NCI-H2029 treated with DMSO at 0.1 percent for 48 hours (cell line): Measurements from ENCODE around the gene ADARB1.

Experiments used
- DNase-seq: peaks from one replicate; lab custom pipeline; 2025; lab: John Stamatoyannopoulos, UW

Gene ADARB1

DNA sequence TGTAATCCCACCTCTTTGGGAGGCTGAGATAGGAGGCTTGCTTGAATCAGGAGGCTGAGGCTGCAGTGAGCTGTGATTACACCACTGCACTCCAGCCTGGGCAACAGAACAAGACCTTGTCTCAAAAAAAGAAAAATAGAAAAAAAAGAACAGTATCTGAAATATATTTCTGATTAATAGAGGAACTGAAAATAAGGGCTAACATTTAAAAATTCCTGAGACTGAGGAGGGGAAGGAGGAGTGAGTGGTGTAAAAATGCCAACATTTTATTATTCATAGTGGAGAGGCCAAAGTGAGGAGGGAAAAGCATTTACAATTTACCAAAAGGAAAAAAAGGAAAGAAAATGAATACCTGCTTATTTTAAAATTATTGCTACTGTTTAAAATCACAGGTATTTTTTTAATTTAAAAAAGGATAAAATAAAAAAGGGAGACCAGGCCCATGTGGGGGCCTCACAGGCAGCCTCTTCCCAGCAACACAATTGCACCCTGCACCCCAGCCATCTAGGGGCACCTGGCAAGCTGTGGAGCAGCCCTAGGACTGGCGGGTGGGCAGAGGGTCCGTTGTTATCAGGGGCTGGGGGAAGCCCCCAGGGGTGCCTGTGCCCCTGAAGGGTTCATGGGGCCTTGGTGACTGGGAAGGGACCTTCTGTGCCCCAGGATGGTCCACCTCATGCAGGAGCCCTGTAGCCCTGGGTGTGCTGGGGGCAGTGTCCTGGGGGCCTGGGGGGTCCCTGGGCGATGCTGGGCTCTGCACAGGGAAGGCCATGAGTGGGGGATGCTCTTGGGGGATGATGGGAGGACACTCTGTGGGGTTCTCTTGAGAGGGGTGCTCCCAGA, 34.8 kb upstream of the ADARB1 start:
- no peak for DNase-seq

DNA sequence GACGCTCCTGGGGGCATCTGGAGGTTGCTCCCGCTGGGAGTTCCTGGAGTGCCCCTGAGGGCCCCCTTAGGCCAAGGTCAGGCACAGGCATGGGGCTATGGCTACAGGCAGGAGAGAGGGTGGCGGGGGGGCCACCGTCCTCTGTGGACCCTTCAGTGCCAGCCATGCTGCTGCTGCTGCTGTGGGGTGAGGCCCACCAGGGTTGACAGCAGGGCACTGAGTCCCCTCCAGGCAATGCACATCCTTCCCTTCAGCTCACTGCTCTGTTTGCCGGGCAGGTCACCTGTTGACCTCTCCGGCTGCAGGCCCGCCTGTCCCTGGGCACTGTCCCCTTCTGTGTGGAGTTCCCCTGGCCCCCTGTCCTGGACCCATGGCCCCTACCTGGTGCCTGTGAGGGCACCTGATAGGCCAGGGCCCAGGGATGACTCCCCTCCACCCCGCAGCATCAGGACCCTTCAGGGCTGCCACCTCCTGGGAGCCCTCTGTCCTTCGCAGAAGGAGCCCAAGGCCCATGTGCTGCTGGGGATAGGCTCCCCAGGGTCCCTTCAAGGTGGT, 34.1 kb upstream of the ADARB1 start:
- no peak for DNase-seq

DNA sequence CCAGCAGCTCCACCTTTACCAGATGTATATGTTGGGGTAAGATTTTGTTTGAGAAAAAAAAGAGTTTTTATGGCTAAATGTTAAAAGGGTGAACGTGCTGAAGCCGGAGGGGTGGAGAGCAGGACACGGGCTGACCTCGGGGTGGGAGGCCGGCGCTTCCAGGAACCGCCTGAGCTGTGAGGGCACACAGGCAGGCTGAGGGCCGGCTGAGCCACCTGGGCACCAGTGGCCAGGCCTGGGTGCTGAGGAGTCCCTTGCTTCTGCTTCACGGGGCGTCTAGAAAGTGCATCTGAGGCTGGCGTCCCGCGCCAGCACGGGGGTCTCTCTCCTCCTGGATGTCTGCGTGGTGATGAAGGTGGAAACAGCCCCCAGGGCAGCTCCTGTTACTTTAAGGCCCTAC, 33.6 kb upstream of the ADARB1 start:
- no peak for DNase-seq

DNA sequence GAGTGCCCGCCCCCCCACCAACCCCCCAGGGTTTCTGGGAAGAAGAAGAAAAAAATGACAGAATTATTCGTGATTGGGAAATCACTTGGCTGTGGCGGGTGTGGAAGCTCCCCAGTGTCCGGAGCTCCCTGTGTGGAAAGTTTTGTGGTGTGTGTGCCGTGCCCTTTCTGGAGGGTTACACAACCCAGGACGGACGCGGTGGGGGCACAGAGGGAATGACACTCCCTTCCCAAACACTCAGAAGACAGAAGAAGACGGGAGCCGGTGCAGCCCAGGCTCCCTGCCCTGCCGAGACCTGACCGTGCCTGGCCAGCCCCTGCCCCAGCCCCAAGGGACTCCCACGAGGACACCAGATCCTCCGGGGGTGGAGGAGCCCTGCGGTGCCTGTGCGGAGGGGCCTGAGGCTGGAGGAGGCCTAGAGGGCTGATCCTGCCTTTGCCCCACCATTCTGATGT, 33.0 kb upstream of the ADARB1 start:
- no peak for DNase-seq

DNA sequence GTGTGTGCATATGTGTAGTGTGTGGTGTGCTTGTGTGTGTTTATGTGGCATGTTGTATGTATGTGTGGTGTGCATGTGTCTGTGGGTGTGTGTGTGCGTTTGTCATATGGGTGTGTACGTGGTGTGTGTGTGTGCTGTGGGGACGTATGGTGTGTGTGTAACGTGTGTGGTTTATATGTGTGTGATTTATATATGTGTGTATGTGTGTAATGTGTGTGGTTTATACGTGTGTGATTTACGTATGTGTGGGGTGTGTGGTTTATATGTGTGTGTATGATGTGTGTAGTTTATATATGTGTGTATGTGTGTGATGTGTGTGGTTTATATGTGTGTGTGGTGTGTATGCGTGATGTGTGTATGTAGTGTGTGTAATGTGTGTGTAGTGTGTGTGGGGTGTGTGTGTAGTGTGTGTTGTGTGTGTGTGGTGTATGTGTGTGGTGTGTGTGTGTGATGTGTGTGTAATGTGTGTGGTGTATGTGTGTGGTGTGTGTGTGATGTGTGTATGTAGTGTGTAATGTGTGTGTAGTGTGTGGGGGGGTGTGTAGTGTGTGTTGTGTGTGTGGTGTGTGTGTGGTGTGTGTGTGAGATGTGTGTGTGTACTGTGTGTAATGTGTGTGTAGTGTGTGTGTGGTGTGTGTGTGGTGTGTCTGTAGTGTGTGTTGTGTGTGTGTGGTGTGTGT, 32.3 kb upstream of the ADARB1 start:
- DNase-seq: no peak

DNA sequence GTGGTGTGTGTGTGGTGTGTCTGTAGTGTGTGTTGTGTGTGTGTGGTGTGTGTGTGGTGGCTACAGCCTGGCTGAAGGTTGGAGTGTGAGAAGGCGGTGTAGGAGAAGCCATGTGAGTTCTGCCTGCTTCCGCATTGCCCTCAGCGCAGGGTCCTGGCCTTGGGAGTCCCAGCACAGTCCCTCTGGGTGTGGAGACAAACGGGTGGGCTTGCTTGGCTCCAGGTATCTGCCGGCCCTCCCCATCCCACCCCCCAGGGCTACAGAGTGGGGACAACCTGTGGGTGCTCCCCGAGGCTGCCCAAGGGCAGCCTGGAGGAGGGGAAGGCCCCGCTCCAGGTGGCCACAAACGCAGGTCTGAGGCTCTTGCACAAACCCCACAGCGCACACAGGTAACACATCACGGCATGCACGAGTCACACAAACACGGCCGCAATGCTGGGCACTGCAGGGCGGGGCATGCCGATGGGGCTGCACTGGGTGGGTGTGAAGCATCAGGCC, 31.7 kb upstream of the ADARB1 start:
- DNase-seq: no peak

DNA sequence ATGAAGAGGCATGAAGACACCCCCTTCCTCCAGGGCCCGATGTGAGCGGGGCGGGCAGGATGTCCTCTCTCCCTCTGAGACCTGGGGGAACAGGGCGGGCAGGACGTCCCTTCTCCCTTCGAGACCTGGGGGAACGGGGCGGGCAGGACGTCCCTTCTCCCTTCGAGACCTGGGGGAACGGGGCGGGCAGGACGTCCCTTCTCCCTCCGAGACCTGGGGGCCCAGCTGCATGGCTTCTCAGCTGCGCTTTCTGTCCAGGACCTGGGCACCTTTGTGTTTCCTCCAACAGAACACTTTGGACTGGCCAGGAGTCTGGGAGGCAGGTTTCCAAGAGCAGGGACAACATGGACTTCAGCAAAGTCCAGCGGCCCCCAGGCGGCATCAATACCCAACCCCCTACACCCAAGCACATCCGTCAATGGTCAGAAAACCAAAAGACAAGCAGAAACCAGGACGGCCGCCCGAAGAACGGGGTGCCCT, 30.8 kb upstream of the ADARB1 start:
- no peak for DNase-seq

DNA sequence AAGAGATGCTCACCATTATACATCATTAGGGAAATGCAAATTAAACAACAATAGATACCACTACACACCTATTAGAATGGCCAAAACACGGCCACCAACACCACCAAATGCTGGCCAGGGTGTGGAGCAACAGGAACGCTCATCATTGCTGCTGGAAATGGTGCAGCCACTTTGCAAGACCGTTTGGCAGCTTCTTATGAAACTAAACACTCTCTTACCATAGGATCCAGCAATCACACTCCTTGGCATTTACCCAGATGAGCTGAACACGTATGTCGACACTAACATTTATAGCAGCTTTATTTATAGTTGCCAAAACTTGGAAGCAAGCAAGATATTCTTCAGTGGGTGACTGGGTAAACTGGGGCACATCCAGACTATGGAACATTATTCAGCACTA, 28.9 kb upstream of the ADARB1 start:
- DNase-seq: no peak

DNA sequence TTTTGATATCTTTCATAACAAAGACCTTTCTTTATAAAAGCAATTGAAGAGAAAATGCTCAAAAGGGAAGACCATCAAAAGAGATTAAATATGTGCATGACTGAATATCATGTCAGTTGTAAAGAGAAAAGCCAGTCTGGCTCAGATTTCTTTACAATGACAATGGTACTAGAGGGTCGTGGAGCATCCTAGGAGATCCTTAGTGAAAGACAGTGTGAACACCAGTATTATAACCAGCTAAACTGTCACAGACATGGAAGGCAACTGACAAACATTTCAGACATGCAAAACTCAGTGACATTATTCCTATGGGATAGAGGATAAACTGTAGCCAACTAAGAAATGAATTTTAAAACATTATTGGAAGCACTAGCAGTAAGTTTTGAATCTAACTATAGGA, 27.1 kb upstream of the ADARB1 start:
- DNase-seq: no peak

DNA sequence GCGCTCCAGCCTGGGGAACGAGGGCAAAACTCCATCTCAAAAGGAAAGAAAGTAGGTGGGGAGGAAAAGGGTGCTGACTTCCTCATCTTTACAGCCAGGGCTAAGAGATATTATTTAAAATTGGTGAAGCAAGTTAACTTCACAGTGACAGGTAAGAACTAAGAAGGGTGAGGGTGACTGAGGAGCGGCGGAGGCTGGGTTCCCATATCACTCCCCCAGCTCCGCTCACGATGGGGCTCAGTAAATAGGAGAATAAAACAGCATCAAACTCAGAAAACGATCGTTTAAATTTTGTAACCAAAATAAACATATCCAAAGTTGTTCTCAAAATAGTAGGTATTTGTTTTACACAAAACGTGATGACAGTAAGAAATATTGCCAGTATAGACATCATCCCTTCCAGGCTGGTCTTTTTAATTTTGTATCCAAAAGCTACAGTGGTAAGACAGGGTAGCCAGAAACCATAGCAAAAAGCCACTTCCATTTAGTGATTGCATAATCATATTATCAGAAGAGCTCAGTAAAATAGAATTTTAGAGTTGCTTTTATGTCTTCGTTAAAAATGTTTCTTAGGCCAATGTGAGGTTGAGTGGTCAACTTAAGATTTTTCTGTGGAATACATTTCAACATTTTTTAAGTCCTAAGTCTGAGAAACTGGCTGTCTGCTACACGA, 26.2 kb upstream of the ADARB1 start:
- DNase-seq: no peak

DNA sequence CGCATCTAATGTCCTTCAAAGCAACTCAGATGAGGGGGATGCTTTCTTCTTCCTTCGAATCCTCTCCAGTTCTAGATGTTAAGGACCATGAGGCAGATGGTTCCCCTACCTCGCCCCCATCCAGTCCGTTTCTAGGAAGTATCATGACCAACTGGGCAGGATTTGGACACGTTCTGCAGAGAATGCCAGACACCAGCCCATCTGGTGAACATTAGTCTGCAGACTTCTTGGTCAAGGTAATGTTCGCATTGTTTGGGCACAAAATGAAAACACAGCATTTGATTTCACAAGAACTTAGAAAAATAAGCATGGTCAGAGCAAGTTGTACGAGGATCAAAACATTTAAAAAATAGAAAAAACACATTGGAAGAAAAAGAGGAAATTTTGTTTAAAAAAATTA, 25.4 kb upstream of the ADARB1 start:
- DNase-seq: no peak

DNA sequence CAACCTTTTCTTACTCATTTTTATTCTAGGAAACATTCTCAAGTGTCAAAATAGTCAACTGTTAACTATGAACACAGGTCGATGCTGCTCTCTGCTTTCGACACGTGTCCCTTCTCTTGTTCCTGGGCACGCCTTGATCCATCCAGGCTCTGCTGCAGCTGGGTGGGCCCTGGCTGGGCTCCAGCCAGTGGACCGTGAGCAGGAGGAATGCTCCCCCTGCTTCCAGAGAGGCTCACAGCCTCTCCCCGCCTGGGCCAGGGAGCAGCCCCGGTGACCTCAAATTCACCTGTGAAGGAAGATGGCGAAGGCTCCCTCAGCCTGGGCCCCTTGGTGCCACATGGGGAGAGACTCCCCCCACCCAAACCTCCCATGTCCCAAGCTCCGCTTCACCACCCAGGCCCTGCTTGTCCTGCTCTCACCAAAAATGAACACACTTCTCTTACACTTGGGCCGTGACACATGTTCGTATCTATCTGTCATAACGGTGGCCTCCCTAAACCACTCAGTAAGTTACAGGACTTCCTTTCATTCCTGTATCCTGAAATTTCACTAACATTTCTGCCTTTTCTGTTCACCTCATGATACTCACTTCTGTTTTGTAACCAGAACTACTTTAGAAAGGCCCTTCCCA, 24.6 kb upstream of the ADARB1 start:
- DNase-seq: no peak

DNA sequence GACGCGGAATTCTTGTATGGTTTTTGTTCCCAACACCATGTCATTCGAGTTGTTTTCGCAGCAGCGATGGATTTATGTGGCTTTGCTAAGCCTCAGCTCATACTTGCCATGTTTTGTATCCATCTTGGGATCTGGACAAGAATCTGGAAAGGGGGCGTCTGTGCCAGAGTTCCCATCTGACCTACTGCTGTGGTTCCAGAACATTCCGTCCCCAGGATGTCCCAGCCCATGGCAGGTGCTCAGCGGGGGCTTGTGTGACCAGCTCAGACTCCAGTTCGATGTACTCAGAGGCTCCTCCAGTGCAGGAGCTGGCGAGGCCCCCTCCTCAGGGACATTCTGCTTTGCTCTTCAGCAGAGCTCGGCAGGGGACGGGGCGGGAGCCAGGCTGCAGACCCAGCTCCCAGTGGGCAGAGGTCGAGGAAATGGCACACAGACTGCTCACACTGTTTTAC, 24.0 kb upstream of the ADARB1 start:
- no peak for DNase-seq

DNA sequence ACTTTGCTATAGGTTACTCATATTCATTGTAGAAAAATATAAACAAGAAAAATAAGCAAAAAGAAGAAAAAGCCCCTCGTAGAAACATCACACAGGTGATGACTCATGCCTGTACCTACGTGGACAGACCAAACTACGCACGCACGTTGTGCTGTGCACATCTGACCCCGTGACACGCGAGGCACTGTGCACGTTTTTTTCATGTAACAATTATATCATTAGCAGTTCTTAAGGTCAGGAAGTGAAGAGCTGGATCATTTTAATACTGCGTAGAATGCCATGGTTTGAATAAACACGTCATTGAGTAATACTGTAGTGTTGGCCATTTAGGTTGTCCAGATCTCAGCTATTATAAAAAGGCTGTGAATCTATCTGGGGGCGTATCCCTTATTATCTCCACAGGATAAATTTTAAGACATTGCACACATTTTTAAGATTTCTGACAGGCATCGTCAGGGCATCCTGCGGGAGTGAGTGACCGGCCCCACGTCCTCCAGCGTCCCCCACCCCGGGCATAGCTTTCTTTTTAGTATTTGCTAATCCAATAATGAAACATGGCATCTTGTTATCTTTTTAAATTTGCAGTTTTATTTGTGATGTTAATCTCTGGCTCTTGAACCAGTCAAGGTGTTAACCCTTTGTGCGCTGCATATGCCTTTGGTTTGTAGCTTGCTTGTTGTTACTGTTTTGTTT, 23.4 kb upstream of the ADARB1 start:
- no peak for DNase-seq

DNA sequence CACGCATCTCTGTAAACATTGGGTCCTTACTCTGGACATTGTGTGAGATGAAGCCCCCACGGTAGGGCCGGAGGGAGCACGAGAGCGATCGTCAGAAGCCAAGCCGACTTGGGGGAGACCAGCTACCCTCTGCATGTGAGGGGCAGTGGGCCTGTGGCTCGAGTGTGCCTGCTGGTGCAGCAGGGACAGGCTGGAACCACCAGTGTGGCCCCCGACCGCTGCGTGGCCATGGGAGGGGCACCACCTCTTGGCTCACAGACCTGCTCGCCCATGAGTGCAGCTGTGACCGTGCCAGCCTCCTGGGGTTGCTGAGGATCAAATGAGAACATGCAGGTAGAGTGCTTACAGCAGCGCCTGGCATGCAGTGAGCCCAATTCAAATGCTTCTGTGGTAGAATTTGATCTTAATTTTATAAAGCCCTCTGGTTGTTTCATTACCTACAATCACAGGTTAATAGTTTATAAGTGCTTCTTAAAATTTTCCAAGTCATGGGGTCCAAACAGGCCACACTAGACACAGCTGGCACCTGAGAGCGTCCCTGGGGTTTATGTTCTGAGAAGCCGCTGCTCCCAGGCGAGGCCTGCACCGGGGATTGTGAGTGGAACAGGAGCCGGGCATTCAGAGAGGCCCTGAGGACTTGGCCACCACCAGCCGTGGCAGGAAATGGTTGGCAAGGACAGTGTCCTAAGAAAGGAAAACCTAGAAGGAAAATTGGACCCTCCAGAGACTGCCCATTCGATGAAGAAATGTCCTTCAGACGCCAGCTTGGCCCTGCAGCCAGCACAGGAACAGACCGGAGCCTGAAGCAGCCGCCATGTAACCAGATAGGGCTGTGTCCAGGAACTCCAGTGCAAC, 22.6 kb upstream of the ADARB1 start:
- DNase-seq: no peak

DNA sequence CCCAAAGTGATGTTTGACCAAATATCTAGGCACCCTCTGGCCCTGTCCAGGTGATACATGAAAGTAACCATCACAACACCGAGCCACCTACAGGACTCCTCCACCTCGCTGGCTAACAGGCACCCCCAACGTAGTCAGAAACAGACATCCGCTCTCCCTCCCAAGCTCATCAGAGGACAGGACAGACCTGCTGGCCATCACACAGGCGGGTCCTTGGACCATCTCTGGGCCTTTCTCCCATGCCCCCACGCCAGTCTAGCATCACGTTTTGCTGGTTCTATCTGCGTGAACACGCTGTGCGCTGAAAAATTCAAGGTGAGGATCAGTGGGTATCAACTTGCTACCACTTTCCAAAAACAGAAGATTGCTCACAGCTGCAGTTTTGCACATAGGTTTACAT, 21.4 kb upstream of the ADARB1 start:
- DNase-seq: no peak

DNA sequence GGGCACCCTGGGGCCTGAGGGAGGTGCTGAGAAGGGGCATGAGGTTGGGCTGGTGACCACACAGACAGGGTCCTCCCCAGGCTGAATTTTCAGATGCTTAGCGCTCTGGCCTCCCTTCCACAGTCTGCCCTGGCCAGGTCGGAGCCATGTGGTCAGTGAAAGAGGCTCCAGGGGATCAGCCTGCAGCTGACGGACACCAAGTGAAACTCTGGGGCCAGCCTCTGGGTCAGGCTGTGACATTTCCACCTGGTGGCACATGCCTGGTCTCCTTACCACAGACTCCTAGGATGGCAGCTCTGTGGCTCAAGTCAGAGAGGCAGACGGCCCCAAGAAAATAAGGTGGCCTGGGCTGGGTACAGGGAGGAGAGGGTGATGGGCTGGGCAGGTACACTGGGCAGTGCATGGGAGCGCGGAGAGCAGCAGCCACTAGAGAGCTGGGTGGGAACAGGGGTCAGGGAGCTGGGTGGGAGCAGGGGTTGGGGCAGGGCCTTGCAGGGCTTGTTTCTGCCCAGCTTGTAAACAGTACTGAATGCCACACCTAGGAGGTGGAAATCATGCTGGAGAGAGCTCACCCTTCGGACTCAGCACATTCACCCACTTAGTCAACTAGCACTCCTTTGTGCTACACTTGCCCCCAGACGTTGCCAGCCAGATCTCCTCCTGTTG, 20.7 kb upstream of the ADARB1 start:
- no peak for DNase-seq

DNA sequence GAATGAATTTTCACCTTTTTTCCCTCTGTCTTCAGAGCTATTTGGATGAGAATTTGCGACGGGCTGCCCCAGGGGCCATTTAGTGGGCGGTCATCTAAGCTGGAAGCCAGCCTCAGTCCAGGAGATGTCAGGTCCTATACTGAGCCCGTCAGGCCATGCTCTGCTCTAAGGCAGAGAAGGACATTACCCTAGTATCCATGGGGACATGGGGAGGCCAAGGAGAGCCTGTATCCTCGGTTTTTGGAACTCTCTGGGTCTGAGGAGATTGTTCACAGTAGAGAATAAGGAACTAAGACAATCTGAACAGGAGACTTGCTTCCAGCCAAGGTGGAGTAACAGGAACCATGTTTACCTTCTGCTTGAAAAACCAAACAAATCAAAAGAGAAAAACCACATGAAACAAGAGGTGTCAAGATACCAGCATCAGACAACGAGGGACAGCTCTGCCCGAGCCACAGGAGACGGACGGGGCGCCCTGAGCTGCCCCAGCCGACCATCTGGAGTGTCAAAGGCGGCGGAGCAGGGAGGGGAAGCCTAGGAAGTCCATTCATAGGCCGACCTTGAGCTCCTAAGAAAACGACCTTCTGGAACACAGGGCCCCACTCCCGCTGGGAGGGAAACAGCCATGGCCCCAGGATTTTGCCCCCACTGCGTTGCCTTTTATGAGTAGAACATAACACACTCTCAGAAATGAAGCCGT, 20.0 kb upstream of the ADARB1 start:
- DNase-seq: no peak
